GM18858 (cell line): Measurements from ENCODE around the gene PLXDC1.
"Not testable (repeated sequence)": the region's sequence is repeated elsewhere in the genome, so short reads cannot be mapped to it uniquely, and the experiment has no call there.

Experiments used
- ATAC-seq: cut with Tn5 transposase; IDR thresholded peaks from one replicate; pipeline ENCODE4 v1.9.1; 2021; ENCODE audit not compliant: unreplicated experiment

PLXDC1 gene

DNA sequence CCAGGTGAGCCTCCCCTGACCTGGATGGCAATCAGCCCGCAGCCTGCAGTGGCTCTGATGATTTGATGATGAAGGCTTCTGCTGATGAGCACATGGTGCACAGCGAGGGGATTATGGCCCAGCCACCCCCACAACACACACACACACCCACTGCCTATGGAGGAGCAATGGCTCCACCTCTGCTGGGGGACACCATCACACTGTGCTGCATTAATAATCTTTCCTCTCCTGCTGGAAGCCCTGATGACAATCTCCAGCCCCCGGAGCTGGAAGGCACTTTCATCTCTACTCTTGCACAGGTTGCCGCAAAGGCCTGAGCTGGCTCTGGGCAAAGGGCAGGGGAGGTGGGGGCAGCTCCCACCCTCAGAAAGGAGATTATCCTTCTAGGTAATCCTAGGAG lies 79.9 kb downstream of the PLXDC1 start:
- no peak for ATAC-seq

DNA sequence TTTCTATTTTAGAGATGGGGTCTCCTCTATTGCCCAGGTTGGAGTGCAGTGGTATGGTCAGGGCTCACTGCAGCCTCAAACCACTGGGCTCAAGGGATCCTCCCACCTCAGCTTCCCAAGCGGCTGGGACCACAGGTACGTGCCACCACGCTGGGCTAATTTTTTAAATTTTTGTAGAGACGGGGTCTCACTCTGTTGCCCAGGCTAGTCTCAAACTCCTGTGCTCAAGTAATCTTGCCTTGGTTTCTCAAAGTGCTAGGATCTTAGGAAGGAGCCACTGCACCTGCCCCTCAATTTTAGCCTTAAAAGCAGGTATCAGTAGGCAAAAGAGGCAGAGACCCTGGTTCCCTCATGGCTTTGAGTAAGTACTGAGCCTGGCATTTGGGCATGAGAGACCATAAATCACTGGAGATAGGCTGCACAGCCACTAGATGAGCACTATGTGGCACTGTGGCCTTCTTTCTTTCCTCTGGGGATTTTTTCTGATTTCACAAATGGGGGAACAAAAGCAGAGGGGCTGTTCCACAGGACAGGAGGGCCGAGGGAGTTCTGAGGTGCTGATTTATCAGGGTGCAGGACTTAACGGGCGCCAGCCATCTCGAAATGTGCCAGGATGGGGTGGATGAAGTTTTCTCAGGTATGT lies 82.2 kb downstream of the PLXDC1 start:
- ATAC-seq = no peak

DNA sequence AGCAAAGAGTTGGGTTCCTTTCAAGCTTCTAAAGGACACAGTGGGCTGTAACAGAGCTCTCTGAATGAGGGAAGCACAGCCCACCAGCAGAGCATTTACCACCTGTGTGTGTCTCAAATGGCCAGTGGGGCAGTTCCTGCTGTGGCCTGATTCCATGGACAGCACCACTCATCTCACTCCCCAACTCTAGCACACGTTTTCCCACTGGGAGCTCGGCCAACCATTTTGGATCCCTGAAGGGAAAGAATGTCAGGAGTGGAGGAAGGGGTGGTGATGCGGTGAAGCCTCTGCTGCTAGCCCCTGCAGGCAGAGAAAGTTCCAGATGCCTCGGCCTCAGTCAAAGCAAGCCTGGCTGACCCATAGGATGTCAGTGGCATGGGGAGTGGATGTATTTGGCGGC lies 86.6 kb downstream of the PLXDC1 start:
- no peak for ATAC-seq

GRCh38 chr17:39064374-39064773 lies 87.1 kb downstream of the PLXDC1 start:
- no peak for ATAC-seq

- no peak for ATAC-seq
Observed at GRCh38 chr17:39063681-39064069, 87.8 kb downstream of the PLXDC1 start.

DNA sequence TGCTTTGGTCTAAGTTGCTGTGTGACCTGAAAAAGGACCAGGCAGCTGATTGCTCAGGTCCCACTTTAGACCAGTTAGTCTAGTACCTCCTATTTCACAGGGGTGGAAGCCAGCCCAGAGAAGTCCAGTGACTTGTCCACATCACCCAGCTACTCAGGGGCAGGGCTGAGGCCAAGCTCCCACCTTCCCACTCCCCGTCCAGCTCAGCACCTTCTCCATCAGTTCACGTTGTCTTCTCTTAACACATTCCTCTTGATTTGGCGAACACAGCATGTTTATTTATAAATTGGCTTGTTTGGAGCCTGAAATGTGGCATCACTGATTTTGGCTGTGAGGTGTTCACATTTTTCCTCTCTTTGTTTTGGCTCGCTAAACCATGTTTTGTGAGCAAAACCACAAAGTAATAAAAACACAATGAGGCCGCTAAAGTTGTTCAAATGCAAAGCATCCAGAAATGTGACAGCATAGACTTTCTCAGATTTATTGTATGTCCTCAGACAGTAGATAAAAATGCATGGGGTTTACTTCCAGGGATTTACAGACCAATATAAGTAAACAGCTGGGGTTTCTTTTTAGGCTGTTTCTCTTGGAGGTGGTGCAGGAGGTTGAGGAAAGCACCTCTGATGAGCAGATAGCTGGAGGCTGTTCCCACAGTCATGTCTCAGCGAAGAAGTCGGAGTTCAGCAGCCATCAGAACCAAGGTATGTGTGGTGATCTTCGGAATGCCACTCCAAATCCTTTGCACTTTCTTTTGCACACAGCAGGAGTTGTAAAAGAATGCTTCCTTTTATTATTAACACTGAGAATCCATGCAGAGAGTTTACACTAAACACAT lies 88.4 kb downstream of the PLXDC1 start:
- ATAC-seq = no peak

GRCh38 chr17:39058524-39058923 lies 92.9 kb downstream of the PLXDC1 start:
- no peak for ATAC-seq

GRCh38 chr17:39057701-39058206 lies 93.7 kb downstream of the PLXDC1 start:
- ATAC-seq = no peak

DNA sequence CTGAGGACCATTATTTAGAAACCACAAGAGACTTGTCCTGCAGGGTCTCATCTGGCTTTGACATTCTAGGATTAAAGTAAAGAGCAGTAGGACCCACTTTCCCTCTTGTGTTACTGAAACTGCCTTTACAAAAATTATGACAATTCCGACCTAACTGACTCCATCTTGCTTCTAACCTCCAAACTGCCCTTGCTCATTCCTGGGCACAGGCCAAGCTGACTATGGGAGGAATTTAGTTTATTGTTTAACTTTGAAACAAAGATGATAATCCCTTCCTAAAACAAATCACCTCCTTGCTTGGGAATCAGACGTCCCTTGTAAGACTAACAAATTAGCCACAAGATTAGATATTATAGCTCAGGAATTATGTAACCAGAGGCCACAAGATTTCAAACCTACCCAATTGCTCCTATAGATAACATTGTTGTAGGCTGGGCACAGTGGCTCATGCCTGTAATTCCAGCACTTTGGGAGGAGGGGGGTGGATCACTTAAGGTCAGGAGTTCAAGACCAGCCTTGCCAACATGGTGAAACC lies 97.3 kb downstream of the PLXDC1 start:
- ATAC-seq = no peak

DNA sequence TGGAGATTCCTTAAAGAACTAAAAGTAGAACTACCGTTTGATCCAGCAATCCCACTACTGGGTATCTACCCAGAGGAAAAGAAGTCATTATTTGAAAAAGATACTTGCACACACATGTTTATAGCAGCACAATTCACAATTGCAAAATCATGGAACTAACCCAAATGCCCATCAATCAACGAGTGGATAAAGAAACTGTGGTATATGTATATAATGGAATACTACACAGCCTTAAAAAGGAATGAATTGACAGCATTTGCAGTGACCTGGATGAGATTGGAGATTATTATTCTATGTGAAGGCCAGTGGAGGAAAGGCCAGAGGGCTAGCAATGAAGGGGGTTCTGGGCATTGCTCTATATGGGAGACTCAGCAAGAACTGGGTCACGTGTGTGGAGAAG lies 99.0 kb downstream of the PLXDC1 start:
- not testable (repeated sequence) for ATAC-seq

DNA sequence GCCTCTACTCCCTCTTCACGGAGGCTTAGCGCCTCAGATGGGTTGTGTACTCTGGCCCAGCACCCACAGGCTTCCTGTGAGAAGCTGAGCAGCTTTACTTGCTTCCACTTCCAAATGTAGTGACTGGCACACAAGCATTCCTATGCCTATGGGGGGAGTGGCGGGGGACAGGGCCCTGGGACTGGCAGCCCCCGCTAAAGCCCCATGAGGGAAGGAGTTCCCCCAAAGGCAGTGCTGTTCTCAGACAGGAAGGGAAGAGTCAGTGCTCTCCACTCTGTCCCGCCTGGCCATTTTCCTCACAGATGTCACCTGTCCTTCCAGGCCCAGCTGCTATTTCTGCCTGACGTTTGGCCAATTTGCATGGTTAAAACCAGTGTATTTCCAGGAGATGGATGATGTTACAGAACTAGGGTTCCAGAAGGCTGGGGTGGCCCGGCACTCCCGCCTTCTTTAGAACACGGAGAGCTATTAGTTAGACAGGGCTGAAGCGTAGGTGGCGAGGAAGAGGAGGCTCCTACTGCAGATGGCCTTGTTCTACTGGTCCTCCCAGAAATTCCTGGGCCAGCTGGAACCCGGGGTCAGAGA lies 100.3 kb downstream of the PLXDC1 start:
- ATAC-seq = no peak

DNA sequence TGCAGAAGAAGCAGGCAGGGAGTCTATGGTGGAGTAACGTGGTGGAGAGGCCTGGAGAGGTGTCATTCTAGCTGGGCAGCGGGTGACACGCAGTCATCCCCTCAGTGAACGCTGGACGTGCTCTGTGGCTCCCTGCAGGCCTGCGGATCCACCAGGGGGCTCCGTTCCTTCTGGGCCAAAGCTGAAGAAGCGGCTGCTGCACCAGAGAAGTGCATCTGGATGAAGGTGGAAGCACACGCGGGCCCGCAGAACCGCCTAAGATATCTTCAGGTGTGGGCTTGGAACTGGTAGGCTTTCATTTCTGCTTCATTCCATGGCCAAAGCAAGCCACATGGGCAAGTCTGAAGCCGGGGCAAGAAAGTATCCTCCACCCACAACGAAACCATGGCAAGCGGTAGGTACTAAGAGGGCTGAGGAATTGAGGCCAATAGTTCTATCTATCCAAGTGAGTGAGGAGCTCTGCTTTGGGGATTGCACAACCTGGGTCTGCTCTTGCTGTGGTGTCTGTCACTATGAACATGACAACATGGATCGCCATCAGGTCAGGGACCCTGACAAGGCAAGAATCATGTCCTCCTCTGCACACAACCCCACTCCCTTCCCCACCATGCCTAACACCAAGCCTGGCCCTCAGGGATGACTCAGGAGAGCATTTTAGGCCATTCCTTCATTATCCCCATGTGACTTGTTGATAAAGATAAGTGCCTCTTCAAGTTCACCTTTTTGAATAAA lies 105.3 kb downstream of the PLXDC1 start:
- no peak for ATAC-seq

- no peak for ATAC-seq
Observed at GRCh38 chr17:39036009-39036408, 115.4 kb downstream of the PLXDC1 start.

- ATAC-seq = not testable (repeated sequence)
Observed at GRCh38 chr17:39035578-39035977, 115.9 kb downstream of the PLXDC1 start.

DNA sequence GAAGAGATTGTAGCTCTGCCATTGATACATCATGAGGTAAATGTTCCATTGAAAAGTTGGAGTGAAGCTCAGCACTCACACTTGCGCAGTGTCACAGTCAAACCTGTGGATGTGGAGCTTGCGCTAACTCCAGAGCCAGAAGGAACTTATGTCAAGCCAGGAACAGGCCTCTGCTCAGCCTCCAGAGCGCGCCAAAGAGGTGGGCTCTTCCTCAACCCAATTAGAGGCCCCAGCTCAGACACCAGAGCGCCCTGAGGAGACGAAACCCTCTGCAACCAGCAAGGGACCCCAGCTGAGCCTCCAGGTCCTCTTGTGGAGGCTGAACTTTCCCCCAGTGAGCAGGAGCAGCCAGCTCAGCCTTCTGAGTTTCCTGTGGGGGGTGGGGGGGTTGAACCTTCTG lies 122.7 kb downstream of the PLXDC1 start:
- ATAC-seq = no peak

GRCh38 chr17:39027455-39028035 lies 123.9 kb downstream of the PLXDC1 start:
- no peak for ATAC-seq

DNA sequence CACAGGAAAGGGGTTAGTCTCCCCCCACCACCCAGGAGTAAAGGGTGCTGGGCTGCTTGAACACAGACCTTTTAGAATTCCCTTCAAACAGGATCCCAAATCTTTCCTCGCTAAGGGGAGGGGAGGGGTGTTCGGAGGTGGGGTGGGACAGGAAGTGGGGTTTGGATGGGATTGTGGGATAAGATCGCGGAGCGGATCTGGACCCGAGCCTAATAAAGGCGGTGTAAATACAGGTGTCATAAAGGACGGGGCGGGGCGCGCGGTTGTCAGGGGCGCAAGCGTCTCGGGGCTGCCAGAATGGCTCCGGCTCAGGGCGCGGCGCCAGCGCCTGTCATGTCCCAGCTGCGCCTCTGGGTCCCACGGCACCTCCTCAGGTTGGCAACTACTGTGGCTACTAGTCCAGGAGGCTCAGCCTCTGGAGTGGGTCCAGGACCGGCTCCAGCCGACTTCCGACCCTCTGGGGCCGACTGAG lies 124.4 kb downstream of the PLXDC1 start:
- no peak for ATAC-seq

DNA sequence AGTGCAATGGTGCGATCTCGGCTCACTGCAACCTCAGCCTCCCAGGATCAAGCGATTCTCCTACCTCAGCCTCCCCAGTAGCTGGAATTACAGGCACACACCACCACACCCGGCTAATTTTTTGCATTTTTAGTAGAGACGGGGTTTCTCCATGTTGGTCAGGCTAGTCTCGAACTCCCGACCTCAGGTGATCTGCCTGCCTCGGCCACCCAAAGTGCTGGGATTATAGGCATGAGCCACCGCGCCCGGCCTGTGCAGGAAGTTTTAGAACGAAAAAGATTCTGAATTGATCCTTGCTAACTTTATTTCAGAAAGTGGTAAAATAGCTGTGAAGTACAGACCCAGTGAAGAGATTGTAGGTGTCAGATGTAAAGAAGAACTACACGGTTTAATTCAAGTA lies 125.1 kb downstream of the PLXDC1 start:
- not testable (repeated sequence) for ATAC-seq

DNA sequence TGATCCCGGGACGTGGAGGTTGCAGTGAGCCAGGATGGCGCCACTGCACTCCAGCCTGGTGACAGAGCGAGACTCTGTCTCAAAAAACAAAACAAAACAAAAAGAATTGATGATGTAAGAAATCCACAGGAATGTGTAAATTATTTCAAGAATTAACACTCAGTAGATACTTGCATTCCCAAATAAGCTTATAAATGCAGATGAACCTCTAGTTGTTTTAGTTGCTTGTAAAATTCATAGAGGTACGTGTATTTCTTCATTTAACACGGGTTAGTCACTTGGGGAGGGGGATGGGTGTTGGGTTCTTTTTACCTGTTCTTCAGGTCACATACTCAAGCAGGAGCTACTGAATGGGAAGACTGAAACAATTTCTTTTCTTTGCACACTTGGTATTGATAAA lies 128.5 kb downstream of the PLXDC1 start:
- ATAC-seq = no peak

DNA sequence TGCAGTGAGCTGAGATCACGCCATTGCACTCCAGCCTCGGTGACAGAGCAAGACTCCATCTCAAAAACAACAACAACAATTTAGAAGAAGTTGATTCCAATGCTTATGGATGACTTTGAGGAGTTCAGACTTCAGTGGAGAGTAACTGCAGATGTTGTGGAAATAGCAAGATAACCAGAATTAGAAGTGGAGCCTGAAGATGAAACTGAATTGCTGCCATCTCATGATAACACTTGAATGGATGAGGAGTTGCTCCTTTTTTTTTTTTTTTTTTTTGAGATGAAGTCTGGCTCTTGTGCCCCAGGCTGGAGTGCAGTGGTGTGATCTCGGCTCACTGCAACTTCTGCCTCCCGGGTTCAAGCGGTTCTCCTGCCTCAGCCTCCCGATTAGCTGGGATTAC lies 131.4 kb downstream of the PLXDC1 start:
- ATAC-seq = not testable (repeated sequence)
